SK-N-SH (cell line): ENCODE results near the gene HOXC4. TPM values are rescaled to one million over a fixed set of nuclear protein-coding genes. Genes with fewer than 3 reads are reported as not detected.
"Not testable (repeated sequence)": the region's sequence is repeated elsewhere in the genome, so short reads cannot be mapped to it uniquely, and the experiment has no call there.

ENCODE experiments used
- CTCF ChIA-PET: fragments of 300-600, 350-600 bp; formaldehyde crosslinking; extraction: SDS; loops from one replicate; lab custom pipeline; 2021; lab: Yijun Ruan, JAX
- POLR2A ChIA-PET: fragments of 350-600 bp; sonication (Branson Sonifier 250); formaldehyde crosslinking; extraction: SDS; loops from one replicate; lab custom pipeline; 2020; ENCODE audit warnings: antibody characterized with exemption, inconsistent platforms; lab: Yijun Ruan, JAX
- DNase-seq: peaks from one replicate; pipeline ENCODE4 v3.0.0; 2012
- H2AFZ ChIP-seq: fragments of 200-600 bp; sonication (generic); 2 replicates; pipeline ENCODE4 v1.8.1; 2016; ENCODE audit warnings: antibody characterized with exemption, mild to moderate bottlenecking, low read depth
- H3F3A ChIP-seq: fragments of 200-600 bp; sonication (generic); replicated peaks from 2 replicates; pipeline ENCODE3; 2016; ENCODE audit warnings: antibody characterized with exemption, mild to moderate bottlenecking; ENCODE audit not compliant: insufficient read depth
- H3K27ac ChIP-seq, 2 experiments: fragments of 200-500 bp in 1 of 2; fragments of 200-600 bp in 1 of 2; sonication (Bioruptor generic) in 1 of 2; sonication (generic), shearing (Covaris generic) in 1 of 2; 2 replicates each; pipeline versions ENCODE4 v1.5.1 to v1.6.1; 2014 to 2016; ENCODE audit warnings: low read depth in 2 of 2, inconsistent platforms in 1 of 2, low read length in 1 of 2, mild to moderate bottlenecking in 1 of 2, mixed read lengths in 1 of 2
- H3K27me3 ChIP-seq: fragments of 200-600 bp; sonication (generic), shearing (Covaris generic); 2 replicates; pipeline ENCODE4 v1.6.1; 2016; ENCODE audit warnings: mixed run types; ENCODE audit not compliant: insufficient read depth
- H3K36me3 ChIP-seq, 2 experiments: fragments of 200-500 bp in 1 of 2; fragments of 200-600 bp in 1 of 2; sonication (Bioruptor generic) in 1 of 2; sonication (generic) in 1 of 2; replicated peaks in 1 of 2; 2 replicates each; pipeline versions ENCODE3 to v1.5.1; 2014 to 2016; ENCODE audit warnings: low read length in 1 of 2, mild to moderate bottlenecking in 1 of 2; ENCODE audit not compliant: insufficient read depth in 2 of 2, control insufficient read depth in 1 of 2
- H3K4me1 ChIP-seq, 2 experiments: fragments of 200-500 bp in 1 of 2; fragments of 200-600 bp in 1 of 2; sonication (Bioruptor generic) in 1 of 2; sonication (generic), shearing (Covaris generic) in 1 of 2; 2 replicates each; pipeline versions ENCODE4 v1.5.1 to v1.6.1; 2014 to 2016; ENCODE audit warnings: low read depth in 1 of 2, low read length in 1 of 2, mixed run types in 1 of 2; ENCODE audit not compliant: insufficient read depth in 2 of 2, control insufficient read depth in 1 of 2
- H3K4me2 ChIP-seq: fragments of 200-600 bp; sonication (generic), shearing (Covaris generic); 2 replicates; pipeline ENCODE4 v1.6.1; 2017; ENCODE audit warnings: mixed run types
- H3K4me3 ChIP-seq, 2 experiments: fragments of 200-500 bp in 1 of 2; fragments of 200-600 bp in 1 of 2; sonication (Bioruptor generic) in 1 of 2; sonication (generic), shearing (Covaris generic) in 1 of 2; 2 replicates each; pipeline versions ENCODE4 v1.5.1 to v1.8.1; 2014 to 2016; ENCODE audit warnings: low read depth in 2 of 2, inconsistent platforms in 1 of 2, low read length in 1 of 2, mild to moderate bottlenecking in 1 of 2, mixed read lengths in 1 of 2, moderate library complexity in 1 of 2
- H3K79me2 ChIP-seq: fragments of 200-600 bp; sonication (generic); 2 replicates; pipeline ENCODE4 v1.8.1; 2017; ENCODE audit warnings: mild to moderate bottlenecking; ENCODE audit not compliant: insufficient read depth
- H3K9ac ChIP-seq: fragments of 200-600 bp; sonication (generic); 2 replicates; pipeline ENCODE4 v1.6.1; 2017; ENCODE audit warnings: mixed run types
- H3K9me2 ChIP-seq: fragments of 200-600 bp; sonication (generic); 2 replicates; pipeline ENCODE4 v1.6.1; 2017; ENCODE audit warnings: mixed run types
- H3K9me3 ChIP-seq: fragments of 200-600 bp; sonication (generic); 2 replicates; pipeline ENCODE4 v1.6.1; 2017; ENCODE audit warnings: mixed run types, mild to moderate bottlenecking, moderate library complexity
- H4K20me1 ChIP-seq: fragments of 200-600 bp; sonication (generic); 2 replicates; pipeline ENCODE4 v1.6.1; 2017; ENCODE audit warnings: mild to moderate bottlenecking, mixed run types; ENCODE audit not compliant: insufficient read depth
- FOSL2 ChIP-seq: IDR thresholded peaks from 2 replicates; pipeline ENCODE4 v1.4.0; 2012; ENCODE audit warnings: low read depth, mild to moderate bottlenecking, moderate library complexity, borderline replicate concordance
- FOXJ3 ChIP-seq: sonication (generic); formaldehyde crosslinking; IDR thresholded peaks from 2 replicates; pipeline ENCODE4 v1.5.1; 2020; ENCODE audit warnings: mild to moderate bottlenecking, missing genetic modification reagents
- JUND ChIP-seq: IDR thresholded peaks from 2 replicates; pipeline ENCODE4 v1.4.0; 2012
- MAX ChIP-seq: IDR thresholded peaks from 2 replicates; pipeline ENCODE4 v1.4.0; 2012; ENCODE audit warnings: low read depth
- MEF2A ChIP-seq: IDR thresholded peaks from 2 replicates; pipeline ENCODE4 v1.4.0; 2012; ENCODE audit warnings: low read depth, borderline replicate concordance
- YY1 ChIP-seq: IDR thresholded peaks from 2 replicates; pipeline ENCODE4 v1.4.0; 2012; ENCODE audit warnings: low read depth, mild to moderate bottlenecking
- WGBS: methylation state at CpG from one replicate; pipeline ENCODE4 v1.1.6; 2017; ENCODE audit warnings: low lambda C conversion rate; 5-methylcytosine and 5-hydroxymethylcytosine counted together
- polyA plus RNA-seq, 3 experiments: library from polyadenylated mRNA; depleted of rRNA; stranded (reverse); fragments of >200 nt; gene quantifications; 2 replicates each; pipeline ENCODE4 v1.2.3, GENCODE V29; 2012

HOXC4 gene
- polyA plus RNA-seq, 1 of the 3 experiments (the other 2 are of a cell fraction) = 3.7 TPM

- TF ChIP-seq JUND (no peak), MAX (no peak), FOXJ3 (CRISPR knock-in tag) (no peak), YY1 (no peak), MEF2A (no peak), FOSL2 (no peak)
Measured at GRCh38 chr12:54075974-54076373, 22.3 kb downstream of the HOXC4 start (continued).

GRCh38 chr12:54077843-54078242 is 24.2 kb downstream of the HOXC4 start:
- H3K27ac ChIP-seq, H3K27me3 ChIP-seq, CTCF ChIA-PET, H3K36me3 ChIP-seq, H3K4me1 ChIP-seq, H3K4me3 ChIP-seq, POLR2A ChIA-PET, H2AFZ ChIP-seq, DNase-seq, H4K20me1 ChIP-seq, H3F3A ChIP-seq, H3K9me3 ChIP-seq, H3K4me2 ChIP-seq, H3K9ac ChIP-seq, H3K79me2 ChIP-seq, H3K9me2 ChIP-seq: not testable (repeated sequence)
- WGBS = 93% methylated on average over 9 of the region's 10 CpGs

- not testable (repeated sequence) for H3K9me3 ChIP-seq
Measured at GRCh38 chr12:54079115-54079514, 25.5 kb downstream of the HOXC4 start.

GRCh38 chr12:54080008-54080924 is 26.6 kb downstream of the HOXC4 start:
- H3K9me2 ChIP-seq, H4K20me1 ChIP-seq, DNase-seq, H3K4me3 ChIP-seq, H3K9ac ChIP-seq, H3F3A ChIP-seq, H3K79me2 ChIP-seq, H3K9me3 ChIP-seq, H3K36me3 ChIP-seq, H3K27me3 ChIP-seq, H2AFZ ChIP-seq, H3K4me1 ChIP-seq, H3K4me2 ChIP-seq, POLR2A ChIA-PET, CTCF ChIA-PET, H3K27ac ChIP-seq: not testable (repeated sequence)
- 95% methylated on average over 19 of the region's 19 CpGs for WGBS

More at GRCh38 chr12:54079115-54079514, 25.5 kb downstream of the HOXC4 start:
- H3K27me3 ChIP-seq, POLR2A ChIA-PET, CTCF ChIA-PET, H3K79me2 ChIP-seq, H3K9me2 ChIP-seq, H3K4me2 ChIP-seq, H3K36me3 ChIP-seq, H3K4me3 ChIP-seq, H3F3A ChIP-seq, H3K27ac ChIP-seq, H3K9ac ChIP-seq, DNase-seq, H4K20me1 ChIP-seq, H2AFZ ChIP-seq, H3K4me1 ChIP-seq: not testable (repeated sequence)
- 85% methylated on average over 9 of the region's 9 CpGs for WGBS

GRCh38 chr12:54081053-54081514 is 27.4 kb downstream of the HOXC4 start:
- 94% methylated on average over 16 of the region's 16 CpGs for WGBS
- H3K36me3 ChIP-seq, H3K4me1 ChIP-seq, H3K9ac ChIP-seq, H3F3A ChIP-seq, H3K27ac ChIP-seq, H3K9me3 ChIP-seq, CTCF ChIA-PET, H3K9me2 ChIP-seq, H4K20me1 ChIP-seq, H3K4me3 ChIP-seq, H3K27me3 ChIP-seq, POLR2A ChIA-PET, DNase-seq, H2AFZ ChIP-seq, H3K79me2 ChIP-seq, H3K4me2 ChIP-seq: not testable (repeated sequence)

- H3K79me2 ChIP-seq, H3K4me1 ChIP-seq, H4K20me1 ChIP-seq, CTCF ChIA-PET, DNase-seq, H3K9ac ChIP-seq, H3K27me3 ChIP-seq, H3K27ac ChIP-seq, H3K36me3 ChIP-seq, H3K9me2 ChIP-seq, H3K4me3 ChIP-seq, H3F3A ChIP-seq, H3K9me3 ChIP-seq, H2AFZ ChIP-seq, H3K4me2 ChIP-seq: not testable (repeated sequence)
- WGBS = 93% methylated on average over 35 of the region's 35 CpGs
- POLR2A ChIA-PET = interaction anchor here (0.6 kb wide), 1 partner anchor 106 kb away, joined by 4 read pairs; no protein-coding TSS in a partner anchor
Measured at GRCh38 chr12:54081581-54082396, 28.2 kb downstream of the HOXC4 start.
